ENCODE results near the gene METRN. TPM values are rescaled to one million over a fixed set of nuclear protein-coding genes. Genes with fewer than 3 reads are reported as not detected.

The METRN gene
- total RNA-seq, 2 donors from 2014 or later, result 4.5 to 8.4 TPM

DNA sequence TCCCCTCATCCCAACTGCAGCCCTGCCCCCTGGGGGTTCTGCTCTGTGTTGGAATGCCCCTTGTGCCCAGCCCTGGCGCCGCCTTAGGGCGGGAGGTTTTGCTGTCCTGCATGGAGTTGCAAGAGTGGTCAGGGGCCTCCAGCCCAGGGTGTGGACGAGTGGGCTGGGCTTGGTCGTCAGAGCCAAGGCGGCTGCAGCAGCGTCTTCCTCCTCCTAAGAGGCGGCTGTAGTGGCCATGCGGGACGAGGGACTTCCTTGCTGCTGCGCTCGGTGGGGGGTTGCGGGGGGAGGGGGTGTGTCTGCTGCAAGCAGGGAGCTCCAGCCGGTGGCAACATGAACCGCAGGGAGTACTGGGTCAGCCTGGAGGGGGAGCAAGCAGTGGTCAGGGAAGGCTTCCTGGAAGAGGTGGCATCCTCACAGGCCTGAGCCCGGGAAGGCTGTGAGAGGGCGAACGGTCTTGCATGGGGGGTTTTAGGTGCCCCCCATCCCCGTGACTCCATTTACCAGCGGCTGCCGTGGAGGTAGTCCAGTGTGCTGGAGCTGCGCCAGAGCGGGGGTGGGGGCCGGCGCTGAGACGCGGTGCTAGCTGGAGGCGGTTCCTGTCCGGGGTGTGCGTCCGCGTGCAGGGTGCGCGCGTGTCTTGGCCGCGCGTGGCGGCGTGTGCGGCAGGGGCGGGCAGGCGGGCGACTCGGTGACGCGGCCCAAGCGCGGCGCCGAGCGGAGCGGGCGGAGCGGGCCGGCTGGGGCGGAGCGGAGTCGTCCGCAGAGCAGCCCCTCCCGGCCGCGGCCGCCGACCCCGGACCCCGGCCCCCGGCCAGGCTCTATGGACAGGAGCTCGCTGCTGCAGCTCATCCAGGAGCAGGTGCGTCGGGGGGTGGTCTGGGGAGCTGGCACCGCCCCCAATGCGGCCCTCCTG lies 39.7 kb upstream of the METRN start, which contains the start of gene RHBDL1:
Gene RHBDL1, plus strand, starts transcription at position 704 of the 916 bp plus-strand sequence. Its CDS starts 120 bp downstream, at position 824.
- Mint-ChIP-seq H3K27me3 (no peaks in the 10 kb centered on the region), H3K36me3 (ENCODE audit: low read depth) (peaks cover 22% of the 10 kb centered on the region), H3K27ac (no peak within 1 kb of the TSS), H3K4me1 (no peaks in the 10 kb centered on the region), H3K4me3 (no peak within 1 kb of the TSS), H3K9me3 (no peaks in the 10 kb centered on the region)
- ATAC-seq (replicated peaks), result no peak

DNA sequence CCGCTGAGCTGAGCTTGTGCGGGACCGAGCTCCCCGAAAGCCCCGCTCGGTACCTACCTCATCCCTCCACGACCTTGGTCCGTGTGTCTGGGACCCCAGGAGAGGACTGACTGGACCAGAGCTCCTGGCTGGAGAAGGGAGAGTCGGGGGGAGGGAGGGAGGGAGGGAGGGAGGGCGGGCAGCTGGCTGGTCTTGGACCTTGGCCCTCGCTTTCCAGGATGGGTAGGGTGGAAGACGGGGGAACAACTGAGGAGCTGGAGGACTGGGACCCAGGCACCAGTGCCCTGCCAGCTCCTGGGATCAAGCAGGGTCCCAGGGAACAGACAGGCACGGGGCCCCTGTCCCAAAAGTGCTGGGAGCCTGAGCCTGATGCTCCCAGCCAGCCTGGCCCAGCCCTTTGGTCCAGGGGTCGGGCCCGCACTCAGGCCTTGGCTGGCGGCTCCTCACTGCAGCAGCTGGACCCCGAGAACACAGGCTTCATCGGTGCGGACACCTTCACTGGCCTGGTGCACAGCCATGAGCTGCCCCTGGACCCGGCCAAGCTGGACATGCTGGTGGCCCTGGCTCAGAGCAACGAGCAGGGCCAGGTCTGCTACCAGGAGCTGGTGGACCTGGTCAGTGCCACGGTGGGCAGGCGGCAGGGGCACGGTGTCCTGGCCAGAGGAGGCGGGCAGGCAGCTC lies 38.9 kb upstream of the METRN start:
- no peaks in the 10 kb centered on the region for H3K27me3 Mint-ChIP-seq
- ATAC-seq (replicated peaks), result no peak
- H3K36me3 Mint-ChIP-seq (ENCODE audit: low read depth), result peaks cover 20% of the 10 kb centered on the region
- H3K4me3 Mint-ChIP-seq, result no peak overlapping the region
- H3K4me1 Mint-ChIP-seq, result no peaks in the 10 kb centered on the region
- no peak overlapping the region for H3K27ac Mint-ChIP-seq
- no peaks in the 10 kb centered on the region for H3K9me3 Mint-ChIP-seq

GRCh38 chr16:676565-676902 lies 38.4 kb upstream of the METRN start:
- Mint-ChIP-seq H3K27ac (no peak overlapping the region), H3K9me3 (no peaks in the 10 kb centered on the region), H3K27me3 (no peaks in the 10 kb centered on the region), H3K4me3 (no peak overlapping the region), H3K36me3 (ENCODE audit: low read depth) (peaks cover 22% of the 10 kb centered on the region), H3K4me1 (no peaks in the 10 kb centered on the region)
- ATAC-seq (replicated peaks), result no peak

DNA sequence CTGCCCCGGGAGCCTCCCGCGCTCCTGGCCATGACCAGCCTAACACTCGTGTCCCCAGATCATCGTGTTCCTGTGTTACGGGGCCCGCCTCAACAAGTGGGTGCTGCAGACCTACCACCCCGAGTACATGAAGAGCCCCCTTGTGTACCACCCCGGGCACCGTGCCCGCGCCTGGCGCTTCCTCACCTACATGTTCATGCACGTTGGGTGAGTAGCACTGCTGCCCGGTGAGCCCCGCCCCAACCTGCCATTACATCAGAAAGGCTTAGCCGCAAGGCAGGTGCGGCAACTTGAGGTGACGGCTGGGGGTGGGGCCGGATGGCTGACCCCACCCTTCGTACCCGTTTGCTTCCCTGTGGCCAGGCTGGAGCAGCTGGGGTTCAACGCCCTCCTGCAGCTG lies 38.0 kb upstream of the METRN start:
- H3K36me3 Mint-ChIP-seq (ENCODE audit: low read depth), result peaks cover 26% of the 10 kb centered on the region
- H3K9me3 Mint-ChIP-seq, result no peaks in the 10 kb centered on the region
- no peak overlapping the region for H3K27ac Mint-ChIP-seq
- no peak overlapping the region for H3K4me3 Mint-ChIP-seq
- no peaks in the 10 kb centered on the region for H3K27me3 Mint-ChIP-seq
- no peak for ATAC-seq (replicated peaks)
- no peaks in the 10 kb centered on the region for H3K4me1 Mint-ChIP-seq

- Mint-ChIP-seq H3K27me3 (no peaks in the 10 kb centered on the region), H3K36me3 (ENCODE audit: low read depth) (peaks cover 32% of the 10 kb centered on the region), H3K4me1 (peaks cover 3% of the 10 kb centered on the region), H3K9me3 (no peaks in the 10 kb centered on the region), H3K27ac (no peak overlapping the region), H3K4me3 (no peak overlapping the region)
- ATAC-seq (replicated peaks), result no peak
These were observed 37.4 kb upstream of the METRN start for GRCh38 chr16:677316-678190.

GRCh38 chr16:678209-678857 lies 36.6 kb upstream of the METRN start:
- Mint-ChIP-seq H3K4me3 (peak overlapping the region; percentile 73), H3K27me3 (no peaks in the 10 kb centered on the region), H3K36me3 (ENCODE audit: low read depth) (peaks cover 32% of the 10 kb centered on the region), H3K27ac (no peak overlapping the region), H3K9me3 (no peaks in the 10 kb centered on the region), H3K4me1 (peaks cover 4% of the 10 kb centered on the region)
- no peak for ATAC-seq (replicated peaks)

GRCh38 chr16:678858-679813 lies 35.8 kb upstream of the METRN start:
- Mint-ChIP-seq H3K36me3 (ENCODE audit: low read depth) (peaks cover 31% of the 10 kb centered on the region), H3K27ac (peak overlapping the region; percentile 33), H3K4me1 (peaks cover 4% of the 10 kb centered on the region), H3K9me3 (no peaks in the 10 kb centered on the region), H3K4me3 (peak overlapping the region; percentile 73), H3K27me3 (no peaks in the 10 kb centered on the region)
- peak; percentile 15 for ATAC-seq (replicated peaks)

GRCh38 chr16:679814-680624 lies 34.9 kb upstream of the METRN start, which contains the start of gene STUB1:
TSS of gene STUB1 (plus strand) at chr16:680410. CDS start at chr16:680526, 116 bp downstream.
- Mint-ChIP-seq H3K9me3 (no peaks in the 10 kb centered on the region), H3K36me3 (ENCODE audit: low read depth) (peaks cover 29% of the 10 kb centered on the region), H3K4me1 (peaks cover 4% of the 10 kb centered on the region), H3K4me3 (peak within 1 kb of the TSS; percentile 73), H3K27ac (peak within 1 kb of the TSS; percentile 62), H3K27me3 (no peaks in the 10 kb centered on the region)
- ATAC-seq (replicated peaks), result peak; percentile 61

DNA sequence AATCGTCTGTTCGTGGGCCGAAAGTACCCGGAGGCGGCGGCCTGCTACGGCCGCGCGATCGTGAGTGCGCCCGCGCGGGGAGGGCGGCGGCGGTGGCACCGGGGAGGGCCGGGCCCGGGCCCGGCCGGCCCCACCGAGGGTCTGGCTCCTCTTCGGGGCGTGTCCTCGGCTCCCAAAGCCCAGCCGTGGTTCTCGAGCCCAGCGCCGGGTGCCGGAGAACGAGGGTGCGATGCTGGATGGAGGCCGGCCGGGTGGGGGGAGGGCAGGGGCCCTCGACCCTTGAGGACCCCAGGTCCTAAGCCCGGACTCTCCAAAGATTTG lies 34.3 kb upstream of the METRN start:
- Mint-ChIP-seq H3K4me3 (peak overlapping the region; percentile 73), H3K9me3 (no peaks in the 10 kb centered on the region), H3K27ac (no peak overlapping the region), H3K36me3 (ENCODE audit: low read depth) (peaks cover 29% of the 10 kb centered on the region), H3K4me1 (peaks cover 4% of the 10 kb centered on the region), H3K27me3 (no peaks in the 10 kb centered on the region)
- no peak for ATAC-seq (replicated peaks)

- Mint-ChIP-seq H3K27me3 (no peaks in the 10 kb centered on the region), H3K27ac (peak overlapping the region; percentile 62), H3K4me3 (peak overlapping the region; percentile 73), H3K36me3 (ENCODE audit: low read depth) (peaks cover 34% of the 10 kb centered on the region), H3K4me1 (peaks cover 4% of the 10 kb centered on the region), H3K9me3 (no peaks in the 10 kb centered on the region)
- no peak for ATAC-seq (replicated peaks)
These were observed 33.8 kb upstream of the METRN start for GRCh38 chr16:680967-681745.

- Mint-ChIP-seq H3K4me1 (peaks cover 4% of the 10 kb centered on the region), H3K9me3 (no peaks in the 10 kb centered on the region), H3K36me3 (ENCODE audit: low read depth) (peaks cover 37% of the 10 kb centered on the region), H3K4me3 (peak overlapping the region; percentile 73), H3K27ac (peak overlapping the region; percentile 62), H3K27me3 (no peaks in the 10 kb centered on the region)
- no peak for ATAC-seq (replicated peaks)
These were observed 33.0 kb upstream of the METRN start for GRCh38 chr16:681746-682427.

Data from activated T-helper 17 cell treated with anti-CD3 and anti-CD28 coated beads, Interleukin-2, amount 50 U/mL, for 72 hours (primary cell).